Measurements from ENCODE around the gene SOST.
A peak's percentile ranks its signal among the peaks of the same experiment; 100 is the strongest.

SOST gene

DNA sequence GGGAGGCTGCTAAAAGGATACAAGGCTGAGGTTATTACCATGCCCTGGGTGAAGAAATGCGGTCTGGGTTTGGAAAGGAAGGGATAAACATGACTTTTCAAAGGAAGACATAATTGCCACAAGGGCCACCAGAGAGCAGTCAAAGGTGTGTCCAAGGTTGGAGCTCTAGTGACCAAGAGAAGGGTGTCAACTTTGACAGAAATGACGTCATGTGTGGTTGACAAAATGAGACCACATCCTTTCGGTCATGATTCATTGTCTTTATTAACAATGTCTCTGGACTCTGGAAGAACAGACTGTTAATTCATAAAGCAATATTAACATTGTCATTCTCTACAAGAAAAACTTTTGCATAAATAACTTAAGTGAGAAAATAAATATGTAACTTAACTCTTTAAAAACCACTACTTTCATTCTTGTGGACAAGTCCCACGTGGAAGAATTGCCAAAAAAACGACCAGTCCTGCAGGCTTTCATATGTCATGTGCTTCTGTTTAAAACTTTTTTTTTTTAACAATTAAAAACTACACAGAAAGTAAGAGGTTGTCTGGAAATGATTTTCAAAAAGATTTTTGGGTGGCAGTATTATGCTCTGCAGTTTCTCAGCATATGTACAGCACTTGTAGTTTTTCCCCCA is 5.0 kb downstream of the SOST start:
- FAIRE-seq: peak; percentile 70
- DNase-seq (ENCODE audit: extremely low spot score, insufficient read length, low read depth): no peak

DNA sequence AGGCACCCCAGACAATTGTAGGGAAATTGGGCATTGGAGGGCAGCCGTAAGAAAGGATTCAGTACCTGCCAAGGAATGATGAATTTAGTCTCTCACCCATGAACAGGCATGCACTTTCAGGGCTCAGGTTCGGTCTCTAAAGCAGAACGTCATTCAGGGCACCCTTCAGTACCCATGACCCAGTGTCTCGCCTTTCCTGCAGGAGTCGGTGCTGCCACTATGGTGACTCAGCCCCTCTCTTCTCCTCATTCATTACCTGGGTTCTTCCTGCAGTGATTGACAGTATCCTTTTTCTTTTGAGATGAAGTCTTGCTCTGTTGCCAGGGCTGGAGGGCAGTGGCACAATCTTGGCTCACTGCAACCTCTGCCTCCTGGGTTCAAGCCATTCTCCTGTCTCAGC is 8.4 kb downstream of the SOST start:
- DNase-seq (ENCODE audit: extremely low spot score, insufficient read length, low read depth) (no peak), FAIRE-seq (no peak)

- DNase-seq (ENCODE audit: extremely low spot score, insufficient read length, low read depth): no peak
- no peak for FAIRE-seq
These were observed 13.1 kb downstream of the SOST start for GRCh38 chr17:43745541-43745940.

GRCh38 chr17:43741636-43742035 is 17.0 kb downstream of the SOST start:
- FAIRE-seq: no peak
- no peak for DNase-seq (ENCODE audit: extremely low spot score, insufficient read length, low read depth)

- FAIRE-seq (no peak), DNase-seq (ENCODE audit: extremely low spot score, insufficient read length, low read depth) (no peak)
These were observed 18.1 kb downstream of the SOST start for GRCh38 chr17:43740541-43740940.

GRCh38 chr17:43737722-43738121 is 20.9 kb downstream of the SOST start:
- DNase-seq (ENCODE audit: extremely low spot score, insufficient read length, low read depth): no peak

DNA sequence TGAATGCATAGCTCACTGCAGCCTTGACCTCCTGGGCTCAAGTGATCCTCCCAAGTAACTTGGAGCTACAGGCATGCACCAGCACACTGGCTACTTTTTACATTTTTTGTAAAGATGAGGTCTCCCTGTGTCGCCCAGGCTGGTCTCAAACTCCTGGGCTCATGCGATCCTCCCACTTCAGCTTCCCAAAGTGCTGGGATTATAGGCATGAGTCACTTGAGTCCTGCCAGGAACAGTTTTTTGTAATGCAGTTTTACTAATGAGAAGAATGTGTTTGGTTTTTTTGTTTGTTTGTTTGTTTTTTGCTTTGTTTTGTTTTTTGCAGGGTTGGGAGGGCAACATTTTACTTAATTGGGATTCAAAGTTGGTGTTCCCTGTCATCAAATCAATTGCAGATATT is 22.2 kb downstream of the SOST start:
- FAIRE-seq: no peak
- no peak for DNase-seq (ENCODE audit: extremely low spot score, insufficient read length, low read depth)

More at GRCh38 chr17:43737722-43738121, 20.9 kb downstream of the SOST start:
- no peak for FAIRE-seq

- DNase-seq (ENCODE audit: extremely low spot score, insufficient read length, low read depth) (no peak), FAIRE-seq (no peak)
These were observed 24.2 kb downstream of the SOST start for GRCh38 chr17:43734376-43734775.

DNA sequence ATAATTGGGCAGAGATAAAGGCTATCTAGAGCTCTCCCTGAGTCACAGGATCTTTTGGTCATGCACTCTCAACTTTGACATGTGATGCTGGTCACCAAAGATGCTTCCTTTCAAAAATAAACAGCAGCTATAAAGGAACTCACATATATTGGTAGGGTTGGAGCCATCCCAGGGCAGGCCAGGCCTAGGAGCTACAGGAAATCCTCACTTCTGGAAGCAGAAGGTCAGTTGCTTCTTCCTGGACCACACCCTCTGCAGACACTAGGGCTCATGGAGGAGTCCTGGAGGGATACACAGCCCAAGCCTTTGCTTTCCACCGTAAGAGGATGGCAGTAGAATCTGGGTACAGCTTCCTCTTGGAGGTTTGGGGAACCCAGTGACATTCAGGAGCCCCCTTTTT is 24.6 kb downstream of the SOST start:
- FAIRE-seq: no peak

GRCh38 chr17:43732958-43733357 is 25.6 kb downstream of the SOST start:
- no peak for DNase-seq (ENCODE audit: extremely low spot score, insufficient read length, low read depth)
- FAIRE-seq: no peak

More for the DNA sequence above, 24.6 kb downstream of the SOST start:
- no peak for DNase-seq (ENCODE audit: extremely low spot score, insufficient read length, low read depth)

DNA sequence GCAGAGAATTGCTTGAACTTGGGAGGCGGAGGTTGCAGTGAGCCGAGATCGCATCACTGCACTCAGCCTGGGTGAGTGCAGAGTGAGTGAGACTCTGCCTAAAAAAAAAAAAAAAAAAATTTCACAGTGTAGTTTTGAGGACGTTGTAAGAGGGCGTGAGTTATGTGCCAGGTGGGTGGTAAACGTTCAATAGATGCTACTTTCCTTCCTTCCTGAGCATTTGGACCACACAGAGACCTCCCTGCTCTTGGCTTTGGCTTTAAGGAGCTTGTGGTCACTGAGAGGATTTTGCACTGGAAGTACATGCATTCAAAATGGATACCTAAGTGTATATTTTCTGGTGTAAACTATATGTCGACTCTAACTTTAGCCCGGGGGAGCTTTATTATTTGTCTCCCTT is 30.5 kb downstream of the SOST start:
- DNase-seq (ENCODE audit: extremely low spot score, insufficient read length, low read depth): no peak
- FAIRE-seq: no peak

- DNase-seq (ENCODE audit: extremely low spot score, insufficient read length, low read depth): no peak
- no peak for FAIRE-seq
These were observed 34.8 kb downstream of the SOST start for GRCh38 chr17:43723697-43724359.

DNA sequence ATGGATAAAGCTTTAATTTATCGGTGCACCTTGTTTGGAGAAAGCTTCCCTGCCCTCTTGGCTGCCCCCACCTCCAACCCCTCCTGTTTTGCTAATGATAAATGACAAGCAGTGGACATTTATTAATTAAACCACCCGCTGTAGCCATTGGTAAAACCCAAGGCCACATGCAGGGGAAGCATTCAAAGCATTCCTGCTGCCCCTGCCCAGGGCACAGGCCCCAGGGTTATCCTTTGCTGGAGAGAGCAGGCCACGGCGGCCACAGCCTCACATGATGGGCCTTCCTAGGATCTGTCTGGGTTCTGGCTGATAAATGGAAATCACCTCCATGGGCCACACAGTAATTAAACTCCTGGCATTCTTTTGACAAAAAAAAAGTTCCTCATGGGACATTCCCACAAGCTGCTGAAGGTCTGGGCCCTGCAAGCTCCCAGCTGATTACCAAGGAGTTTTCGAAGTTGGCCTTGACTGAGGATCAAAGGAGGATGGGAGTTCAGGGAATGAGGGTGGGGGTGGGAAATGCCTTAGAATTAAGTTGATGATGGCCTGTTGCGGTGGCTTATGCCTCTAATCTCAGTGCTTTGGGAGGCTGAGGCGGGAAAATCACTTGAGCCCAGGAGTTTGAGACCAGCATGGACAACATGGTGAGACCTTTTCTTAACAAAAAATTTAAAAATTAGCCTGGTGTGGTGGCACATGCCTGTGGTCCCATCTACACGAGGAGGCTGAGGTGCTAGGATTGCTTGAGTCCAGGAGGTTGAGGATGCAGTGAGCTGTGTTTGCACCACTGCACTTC is 35.5 kb downstream of the SOST start:
- FAIRE-seq (no peak), DNase-seq (ENCODE audit: extremely low spot score, insufficient read length, low read depth) (no peak)

DNA sequence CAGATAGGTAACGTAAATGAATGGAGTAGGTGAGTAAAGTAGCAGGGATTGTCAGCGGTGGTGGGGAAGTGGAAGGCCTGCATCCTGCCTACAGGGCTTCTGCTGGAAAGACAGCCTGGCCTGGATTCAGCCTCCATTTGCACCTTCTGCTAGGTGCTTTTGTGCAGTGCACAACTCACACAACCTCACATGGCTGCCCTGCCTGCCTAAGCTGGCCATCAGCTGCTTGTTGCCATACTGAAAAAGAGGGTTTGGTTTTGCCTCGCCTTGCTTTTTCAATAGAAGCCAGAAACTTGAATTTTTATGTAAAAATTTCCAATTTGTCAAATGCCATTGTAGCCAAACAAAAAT is 36.3 kb downstream of the SOST start:
- FAIRE-seq (no peak), DNase-seq (ENCODE audit: extremely low spot score, insufficient read length, low read depth) (no peak)

DNA sequence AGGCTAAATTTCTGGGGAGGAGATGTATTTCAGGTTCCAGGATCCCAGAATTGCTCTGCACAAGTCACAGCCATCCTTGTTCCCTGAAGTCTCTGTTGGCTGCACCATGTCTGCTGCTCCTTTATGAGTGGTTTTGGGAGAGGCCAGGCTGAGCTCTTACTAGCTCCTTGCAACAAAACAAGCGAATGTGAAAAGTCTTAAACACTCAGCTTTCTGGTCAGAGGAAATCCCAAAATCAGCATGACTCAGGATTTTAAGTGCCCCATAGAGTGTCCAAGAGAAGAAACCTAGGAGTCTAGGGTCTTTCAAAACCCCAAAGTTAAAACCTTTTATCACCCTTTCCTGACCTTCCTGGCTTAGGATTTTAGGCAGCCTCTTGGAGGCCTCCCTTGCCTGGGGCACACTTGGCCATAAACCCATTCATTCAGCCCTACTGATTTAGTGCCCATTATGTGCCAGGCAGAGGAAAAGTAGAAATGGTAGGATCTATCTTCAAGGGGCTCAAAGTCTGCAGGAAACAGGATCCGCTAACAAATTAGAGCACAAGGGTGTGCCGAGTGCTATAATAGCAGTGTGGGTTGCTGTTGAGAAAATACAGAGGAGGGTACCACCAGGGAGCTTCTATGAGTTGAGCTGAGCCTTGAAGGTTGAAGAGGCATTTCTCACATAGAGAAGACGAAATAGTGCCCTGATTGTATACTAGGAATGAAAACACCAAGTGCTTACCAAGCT is 36.9 kb downstream of the SOST start:
- FAIRE-seq: no peak
- no peak for DNase-seq (ENCODE audit: extremely low spot score, insufficient read length, low read depth)

- DNase-seq (ENCODE audit: extremely low spot score, insufficient read length, low read depth) (peak; percentile 73), FAIRE-seq (peak; percentile 85)
These were observed 38.1 kb downstream of the SOST start for GRCh38 chr17:43720311-43721060.

- no peak for DNase-seq (ENCODE audit: extremely low spot score, insufficient read length, low read depth)
- no peak for FAIRE-seq
These were observed 39.0 kb downstream of the SOST start for GRCh38 chr17:43719578-43719977.

DNA sequence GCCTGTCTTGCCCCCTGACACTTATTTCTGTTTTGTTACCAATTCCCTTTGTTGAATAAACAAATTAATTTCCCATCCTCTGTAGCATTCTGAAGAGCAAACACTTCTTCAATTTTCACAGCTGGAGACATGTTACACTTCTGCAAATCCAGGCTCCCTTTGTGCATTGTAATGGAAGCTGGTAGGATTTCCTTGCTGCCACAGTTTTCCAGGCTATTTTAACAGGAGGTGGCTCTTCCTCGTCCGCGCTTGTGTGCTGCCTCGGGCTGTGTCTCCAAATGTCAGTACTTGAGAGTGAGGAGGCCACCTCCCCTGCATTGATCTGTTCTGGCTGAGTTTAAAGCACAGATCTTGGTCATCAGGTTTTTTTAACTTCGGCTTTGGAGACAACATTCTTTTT is 40.0 kb downstream of the SOST start:
- DNase-seq (ENCODE audit: extremely low spot score, insufficient read length, low read depth): no peak
- no peak for FAIRE-seq

DNA sequence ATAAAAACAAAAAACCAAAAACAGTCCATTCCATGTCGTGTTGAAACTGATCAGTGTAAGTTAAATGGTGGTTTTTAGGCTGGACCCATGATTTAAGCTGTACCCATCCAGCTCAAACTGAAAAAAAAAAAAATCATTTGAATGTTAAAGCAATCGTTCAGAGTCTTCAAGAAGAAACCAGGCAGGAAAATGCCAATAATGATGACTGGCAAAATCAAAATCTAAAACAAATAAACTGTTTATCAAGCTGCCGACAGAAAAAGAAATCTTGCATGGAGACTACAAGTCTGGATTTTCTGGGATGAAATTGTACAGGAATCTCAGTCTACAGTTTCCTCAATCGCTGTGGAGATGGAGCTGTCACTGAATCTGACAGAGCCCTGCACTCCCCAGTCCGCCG is 40.7 kb downstream of the SOST start:
- DNase-seq (ENCODE audit: extremely low spot score, insufficient read length, low read depth): no peak
- FAIRE-seq: no peak
